GM11168 (cell line): Measurements from ENCODE around the gene SPDYE9.
"Not testable (repeated sequence)": the region's sequence is repeated elsewhere in the genome, so short reads cannot be mapped to it uniquely, and the experiment has no call there.

ENCODE experiments used
- in situ Hi-C: fragments of 300-500 bp; cut with MboI; formaldehyde crosslinking; loops from one replicate; pipeline ENCODE4 v1.12.0; 2022; ENCODE audit warnings: low sequenced_read_pairs; ENCODE audit not compliant: unreplicated experiment

The SPDYE9 gene, protein sequence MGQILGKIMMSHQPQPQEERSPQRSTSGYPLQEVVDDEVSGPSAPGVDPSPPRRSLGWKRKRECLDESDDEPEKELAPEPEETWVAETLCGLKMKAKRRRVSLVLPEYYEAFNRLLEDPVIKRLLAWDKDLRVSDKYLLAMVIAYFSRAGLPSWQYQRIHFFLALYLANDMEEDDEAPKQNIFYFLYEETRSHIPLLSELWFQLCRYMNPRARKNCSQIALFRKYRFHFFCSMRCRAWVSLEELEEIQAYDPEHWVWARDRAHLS

DNA sequence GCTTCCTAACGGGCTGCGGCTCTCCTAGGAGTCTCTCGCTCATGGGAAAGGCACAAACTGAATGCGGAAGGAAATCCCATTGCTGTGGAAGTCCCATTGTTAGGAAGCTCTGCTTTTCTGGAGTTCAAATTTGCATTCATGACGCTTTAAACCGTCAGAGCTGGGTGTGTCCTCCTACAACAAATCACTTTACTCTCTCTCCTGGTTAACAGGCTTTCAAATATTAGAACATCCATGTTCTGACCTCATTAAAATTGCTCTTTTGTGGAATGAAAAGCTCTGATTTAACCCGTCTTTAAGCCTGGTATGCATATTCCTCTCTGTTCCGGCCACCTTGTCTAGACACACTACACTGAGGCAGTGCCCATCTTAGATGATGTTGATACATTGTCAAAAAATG is at the start of gene SPDYE9:
TSS of gene SPDYE9 (minus strand) at position 101 of the 400 bp plus-strand sequence. CDS start 1,800 bp downstream, outside the sequence.
- in situ Hi-C loops = not testable (repeated sequence)

GRCh38 chr7:73134866-73135265 is 49.0 kb upstream of the SPDYE9 start:
- in situ Hi-C loops = loop anchor here (25.0 kb wide), 1 partner anchor 1802 kb away; no protein-coding TSS in a partner anchor

GRCh38 chr7:73132651-73133217 is 46.9 kb upstream of the SPDYE9 start:
- in situ Hi-C loops = loop anchor here (25.0 kb wide), 1 partner anchor 1805 kb away; no protein-coding TSS in a partner anchor

DNA sequence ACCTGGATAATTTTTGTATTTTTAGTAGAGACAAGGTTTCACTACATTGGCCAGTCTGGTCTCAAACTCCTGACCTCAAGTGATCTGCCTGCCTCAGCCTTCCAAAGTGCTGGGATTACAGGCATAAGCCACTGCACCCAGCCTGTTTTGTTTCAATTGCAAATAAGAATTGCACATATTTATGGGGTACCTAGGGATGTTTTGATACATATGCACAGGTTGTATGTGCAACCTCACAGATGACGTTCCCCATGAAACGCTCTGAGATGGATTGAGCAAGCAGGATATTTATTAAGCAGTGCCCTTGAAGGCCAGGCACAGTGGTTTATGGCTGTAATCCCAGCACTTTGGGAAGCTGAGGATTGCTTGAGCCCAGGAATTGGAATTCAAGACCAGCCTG is 44.8 kb upstream of the SPDYE9 start:
- in situ Hi-C loops = loop anchor here (25.0 kb wide), 1 partner anchor 1807 kb away; no protein-coding TSS in a partner anchor

DNA sequence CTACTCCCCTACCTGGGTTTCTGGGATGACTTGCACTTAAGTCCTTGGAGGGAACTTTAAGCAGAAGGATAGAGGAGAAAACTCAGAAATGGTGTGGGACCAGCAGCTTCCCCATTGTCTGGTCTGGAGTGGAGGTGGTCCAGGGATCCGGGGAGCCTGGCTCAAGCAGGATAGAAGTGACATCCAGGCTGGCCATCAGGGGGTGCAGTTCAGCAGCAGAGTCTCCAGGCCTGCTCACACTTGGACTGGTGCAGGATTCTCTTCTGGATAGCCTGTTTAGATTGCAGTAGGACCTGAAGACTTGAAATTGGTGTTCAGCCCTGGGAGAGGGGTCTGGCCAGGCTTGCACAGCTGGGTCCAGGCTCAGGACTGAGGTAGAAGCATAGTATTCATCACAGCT is 38.3 kb upstream of the SPDYE9 start:
- in situ Hi-C loops = not testable (repeated sequence)

DNA sequence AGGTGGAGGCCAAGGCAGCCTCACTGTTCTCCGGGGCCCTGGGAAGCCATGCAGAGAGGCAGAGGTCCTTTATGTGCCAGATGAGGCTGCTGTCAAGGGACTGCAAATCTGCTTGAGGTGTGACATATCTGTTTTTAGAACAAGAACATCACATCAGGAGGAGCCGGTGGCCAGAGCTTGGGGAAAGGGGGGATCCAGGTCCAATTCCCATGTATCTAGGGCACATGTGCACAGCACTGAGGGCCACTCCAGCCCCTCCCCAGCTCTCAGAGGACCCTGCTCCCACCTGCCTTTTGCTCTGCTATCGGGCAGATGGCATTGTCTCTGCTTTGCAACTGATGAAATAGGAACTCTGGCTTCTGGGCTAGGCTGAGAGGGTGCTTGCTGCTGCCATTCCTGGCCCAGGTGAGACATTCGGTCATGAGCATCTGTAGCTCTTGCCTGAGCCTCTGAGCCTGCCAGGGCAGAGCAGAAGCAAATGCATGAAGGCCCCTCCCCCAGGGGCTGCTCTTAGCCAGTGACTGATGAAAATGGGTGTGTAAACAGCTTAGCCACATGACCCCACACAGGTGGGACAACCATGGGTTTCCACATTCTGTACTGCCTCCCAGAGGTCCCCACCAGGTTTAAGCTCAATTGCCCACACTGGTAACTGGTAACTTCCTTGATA is 37.1 kb upstream of the SPDYE9 start:
- in situ Hi-C loops = not testable (repeated sequence)

- in situ Hi-C loops = not testable (repeated sequence)
Measured at GRCh38 chr7:73118155-73118554, 32.3 kb upstream of the SPDYE9 start.

DNA sequence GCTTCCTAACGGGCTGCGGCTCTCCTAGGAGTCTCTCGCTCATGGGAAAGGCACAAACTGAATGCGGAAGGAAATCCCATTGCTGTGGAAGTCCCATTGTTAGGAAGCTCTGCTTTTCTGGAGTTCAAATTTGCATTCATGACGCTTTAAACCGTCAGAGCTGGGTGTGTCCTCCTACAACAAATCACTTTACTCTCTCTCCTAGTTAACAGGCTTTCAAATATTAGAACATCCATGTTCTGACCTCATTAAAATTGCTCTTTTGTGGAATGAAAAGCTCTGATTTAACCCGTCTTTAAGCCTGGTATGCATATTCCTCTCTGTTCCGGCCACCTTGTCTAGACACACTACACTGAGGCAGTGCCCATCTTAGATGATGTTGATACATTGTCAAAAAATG is 28.0 kb downstream of the SPDYE9 start, which contains the start of gene SPDYE11:
TSS of gene SPDYE11 (minus strand) at position 101 of the 400 bp plus-strand sequence. CDS start 1,800 bp downstream, outside the sequence.
- in situ Hi-C loops = not testable (repeated sequence)

DNA sequence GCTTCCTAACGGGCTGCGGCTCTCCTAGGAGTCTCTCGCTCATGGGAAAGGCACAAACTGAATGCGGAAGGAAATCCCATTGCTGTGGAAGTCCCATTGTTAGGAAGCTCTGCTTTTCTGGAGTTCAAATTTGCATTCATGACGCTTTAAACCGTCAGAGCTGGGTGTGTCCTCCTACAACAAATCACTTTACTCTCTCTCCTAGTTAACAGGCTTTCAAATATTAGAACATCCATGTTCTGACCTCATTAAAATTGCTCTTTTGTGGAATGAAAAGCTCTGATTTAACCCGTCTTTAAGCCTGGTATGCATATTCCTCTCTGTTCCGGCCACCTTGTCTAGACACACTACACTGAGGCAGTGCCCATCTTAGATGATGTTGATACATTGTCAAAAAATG is 56.2 kb downstream of the SPDYE9 start, which contains the start of gene SPDYE8:
TSS of gene SPDYE8 (minus strand) at position 101 of the 400 bp plus-strand sequence. CDS start 1,800 bp downstream, outside the sequence.
- in situ Hi-C loops = not testable (repeated sequence)
